K562 (cell line): Measurements from ENCODE around the gene AURKB. TPM values are rescaled to one million over a fixed set of nuclear protein-coding genes. Genes with fewer than 3 reads are reported as not detected.
A peak's percentile ranks its signal among the peaks of the same experiment; 100 is the strongest.

Experiments
- KDM2B ChIP-seq: fragments of 250-450 bp; sonication (Bioruptor Pico); IDR thresholded peaks from 2 replicates; pipeline ENCODE4 v1.8.0; 2021; ENCODE audit warnings: mild to moderate bottlenecking, moderate library complexity
- POLR2G ChIP-seq: fragments of 200-400 bp; formaldehyde crosslinking; IDR thresholded peaks from 2 replicates; pipeline ENCODE4 v1.6.1; 2017; ENCODE audit warnings: low read depth, mild to moderate bottlenecking, antibody characterized with exemption, low read length, moderate library complexity
- SMAD2 ChIP-seq: fragments of 150-350 bp; IDR thresholded peaks from 2 replicates; pipeline ENCODE4 v1.6.1; 2014; ENCODE audit warnings: low read depth, mild to moderate bottlenecking, low read length
- TFE3 ChIP-seq: fragments of 450-650 bp; formaldehyde crosslinking; IDR thresholded peaks from 2 replicates; pipeline ENCODE4 v1.4.0; 2020; ENCODE audit warnings: mild to moderate bottlenecking, mixed read lengths
- ZBTB8A ChIP-seq: fragments of 450-650 bp; IDR thresholded peaks from 2 replicates; pipeline ENCODE4 v1.6.1; 2018; ENCODE audit warnings: mild to moderate bottlenecking, moderate library complexity; ENCODE audit not compliant: partially characterized antibody
- ZFP91 ChIP-seq: sonication (generic); formaldehyde crosslinking; IDR thresholded peaks from 2 replicates; pipeline ENCODE4 v1.8.0; 2022; ENCODE audit warnings: mild to moderate bottlenecking, missing genetic modification reagents
- ZNF696 ChIP-seq: fragments of 250-450 bp; sonication (Bioruptor Pico); conservative IDR thresholded peaks from 2 replicates; pipeline ENCODE4 v1.4.0; 2020; ENCODE audit warnings: mild to moderate bottlenecking, moderate library complexity
- polyA plus RNA-seq, 8 experiments: library from polyadenylated mRNA; depleted of rRNA in 4 of 8; stranded (reverse) in 5 of 8; unstranded in 3 of 8; fragments of >200 nt; fragmentation: Nextera tagmentation in 2 of 8; fragmentation: Illumina TruSeq in 1 of 8; extraction: Ambion mirVana in 2 of 8; extraction: Trizol in 1 of 8; gene quantifications; 2 replicates each; pipeline versions ENCODE4 v1.2.1 to v1.2.3, GENCODE V29; 2011 to 2014; ENCODE audit warnings: inconsistent platforms in 1 of 8, missing spikeins in 1 of 8
- total RNA-seq, 7 experiments: library from RNA; depleted of rRNA in 6 of 7; stranded (reverse); fragments of >200 nt in 6 of 7; fragmentation: Illumina TruSeq in 2 of 7; extraction: Trizol in 2 of 7; gene quantifications; 2 replicates each; pipeline versions ENCODE4 v1.2.1 to v1.2.3, GENCODE V29; 2011 to 2021; ENCODE audit warnings: low replicate concordance in 1 of 7
- TF ChIP-seq, protein P1 (sequence below): fragments of 250-450 bp; sonication (Bioruptor Pico); IDR thresholded peaks from 2 replicates; pipeline ENCODE4 v1.5.0; 2021
- TF ChIP-seq, protein P2 (sequence below): fragments of 450-650 bp; IDR thresholded peaks from 2 replicates; pipeline ENCODE4 v1.6.1; 2016; ENCODE audit warnings: mild to moderate bottlenecking, moderate library complexity

AURKB gene
- total and polyA plus RNA-seq, 9 of the 15 experiments (the other 6 are each of a cell fraction or from before 2014, with no cell fraction given): 27.2 to 114 (median 74.8) TPM

GRCh38 chr17:8189711-8190477 is 20.5 kb downstream of the AURKB start, which contains the start of gene BORCS6 (continued):
- TF ChIP-seq TFE3 (CRISPR knock-in tag): no peak
- no peak for TF ChIP-seq ZNF696 (CRISPR knock-in tag)
- TF ChIP-seq, protein P1, sequence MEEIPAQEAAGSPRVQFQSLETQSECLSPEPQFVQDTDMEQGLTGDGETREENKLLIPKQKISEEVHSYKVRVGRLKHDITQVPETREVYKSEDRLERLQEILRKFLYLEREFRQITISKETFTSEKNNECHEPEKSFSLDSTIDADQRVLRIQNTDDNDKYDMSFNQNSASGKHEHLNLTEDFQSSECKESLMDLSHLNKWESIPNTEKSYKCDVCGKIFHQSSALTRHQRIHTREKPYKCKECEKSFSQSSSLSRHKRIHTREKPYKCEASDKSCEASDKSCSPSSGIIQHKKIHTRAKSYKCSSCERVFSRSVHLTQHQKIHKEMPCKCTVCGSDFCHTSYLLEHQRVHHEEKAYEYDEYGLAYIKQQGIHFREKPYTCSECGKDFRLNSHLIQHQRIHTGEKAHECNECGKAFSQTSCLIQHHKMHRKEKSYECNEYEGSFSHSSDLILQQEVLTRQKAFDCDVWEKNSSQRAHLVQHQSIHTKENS (CRISPR knock-in tag): no peak
- no peak for TF ChIP-seq KDM2B (CRISPR knock-in tag)
- peak; percentile 90 for TF ChIP-seq POLR2G
- TF ChIP-seq, protein P2, sequence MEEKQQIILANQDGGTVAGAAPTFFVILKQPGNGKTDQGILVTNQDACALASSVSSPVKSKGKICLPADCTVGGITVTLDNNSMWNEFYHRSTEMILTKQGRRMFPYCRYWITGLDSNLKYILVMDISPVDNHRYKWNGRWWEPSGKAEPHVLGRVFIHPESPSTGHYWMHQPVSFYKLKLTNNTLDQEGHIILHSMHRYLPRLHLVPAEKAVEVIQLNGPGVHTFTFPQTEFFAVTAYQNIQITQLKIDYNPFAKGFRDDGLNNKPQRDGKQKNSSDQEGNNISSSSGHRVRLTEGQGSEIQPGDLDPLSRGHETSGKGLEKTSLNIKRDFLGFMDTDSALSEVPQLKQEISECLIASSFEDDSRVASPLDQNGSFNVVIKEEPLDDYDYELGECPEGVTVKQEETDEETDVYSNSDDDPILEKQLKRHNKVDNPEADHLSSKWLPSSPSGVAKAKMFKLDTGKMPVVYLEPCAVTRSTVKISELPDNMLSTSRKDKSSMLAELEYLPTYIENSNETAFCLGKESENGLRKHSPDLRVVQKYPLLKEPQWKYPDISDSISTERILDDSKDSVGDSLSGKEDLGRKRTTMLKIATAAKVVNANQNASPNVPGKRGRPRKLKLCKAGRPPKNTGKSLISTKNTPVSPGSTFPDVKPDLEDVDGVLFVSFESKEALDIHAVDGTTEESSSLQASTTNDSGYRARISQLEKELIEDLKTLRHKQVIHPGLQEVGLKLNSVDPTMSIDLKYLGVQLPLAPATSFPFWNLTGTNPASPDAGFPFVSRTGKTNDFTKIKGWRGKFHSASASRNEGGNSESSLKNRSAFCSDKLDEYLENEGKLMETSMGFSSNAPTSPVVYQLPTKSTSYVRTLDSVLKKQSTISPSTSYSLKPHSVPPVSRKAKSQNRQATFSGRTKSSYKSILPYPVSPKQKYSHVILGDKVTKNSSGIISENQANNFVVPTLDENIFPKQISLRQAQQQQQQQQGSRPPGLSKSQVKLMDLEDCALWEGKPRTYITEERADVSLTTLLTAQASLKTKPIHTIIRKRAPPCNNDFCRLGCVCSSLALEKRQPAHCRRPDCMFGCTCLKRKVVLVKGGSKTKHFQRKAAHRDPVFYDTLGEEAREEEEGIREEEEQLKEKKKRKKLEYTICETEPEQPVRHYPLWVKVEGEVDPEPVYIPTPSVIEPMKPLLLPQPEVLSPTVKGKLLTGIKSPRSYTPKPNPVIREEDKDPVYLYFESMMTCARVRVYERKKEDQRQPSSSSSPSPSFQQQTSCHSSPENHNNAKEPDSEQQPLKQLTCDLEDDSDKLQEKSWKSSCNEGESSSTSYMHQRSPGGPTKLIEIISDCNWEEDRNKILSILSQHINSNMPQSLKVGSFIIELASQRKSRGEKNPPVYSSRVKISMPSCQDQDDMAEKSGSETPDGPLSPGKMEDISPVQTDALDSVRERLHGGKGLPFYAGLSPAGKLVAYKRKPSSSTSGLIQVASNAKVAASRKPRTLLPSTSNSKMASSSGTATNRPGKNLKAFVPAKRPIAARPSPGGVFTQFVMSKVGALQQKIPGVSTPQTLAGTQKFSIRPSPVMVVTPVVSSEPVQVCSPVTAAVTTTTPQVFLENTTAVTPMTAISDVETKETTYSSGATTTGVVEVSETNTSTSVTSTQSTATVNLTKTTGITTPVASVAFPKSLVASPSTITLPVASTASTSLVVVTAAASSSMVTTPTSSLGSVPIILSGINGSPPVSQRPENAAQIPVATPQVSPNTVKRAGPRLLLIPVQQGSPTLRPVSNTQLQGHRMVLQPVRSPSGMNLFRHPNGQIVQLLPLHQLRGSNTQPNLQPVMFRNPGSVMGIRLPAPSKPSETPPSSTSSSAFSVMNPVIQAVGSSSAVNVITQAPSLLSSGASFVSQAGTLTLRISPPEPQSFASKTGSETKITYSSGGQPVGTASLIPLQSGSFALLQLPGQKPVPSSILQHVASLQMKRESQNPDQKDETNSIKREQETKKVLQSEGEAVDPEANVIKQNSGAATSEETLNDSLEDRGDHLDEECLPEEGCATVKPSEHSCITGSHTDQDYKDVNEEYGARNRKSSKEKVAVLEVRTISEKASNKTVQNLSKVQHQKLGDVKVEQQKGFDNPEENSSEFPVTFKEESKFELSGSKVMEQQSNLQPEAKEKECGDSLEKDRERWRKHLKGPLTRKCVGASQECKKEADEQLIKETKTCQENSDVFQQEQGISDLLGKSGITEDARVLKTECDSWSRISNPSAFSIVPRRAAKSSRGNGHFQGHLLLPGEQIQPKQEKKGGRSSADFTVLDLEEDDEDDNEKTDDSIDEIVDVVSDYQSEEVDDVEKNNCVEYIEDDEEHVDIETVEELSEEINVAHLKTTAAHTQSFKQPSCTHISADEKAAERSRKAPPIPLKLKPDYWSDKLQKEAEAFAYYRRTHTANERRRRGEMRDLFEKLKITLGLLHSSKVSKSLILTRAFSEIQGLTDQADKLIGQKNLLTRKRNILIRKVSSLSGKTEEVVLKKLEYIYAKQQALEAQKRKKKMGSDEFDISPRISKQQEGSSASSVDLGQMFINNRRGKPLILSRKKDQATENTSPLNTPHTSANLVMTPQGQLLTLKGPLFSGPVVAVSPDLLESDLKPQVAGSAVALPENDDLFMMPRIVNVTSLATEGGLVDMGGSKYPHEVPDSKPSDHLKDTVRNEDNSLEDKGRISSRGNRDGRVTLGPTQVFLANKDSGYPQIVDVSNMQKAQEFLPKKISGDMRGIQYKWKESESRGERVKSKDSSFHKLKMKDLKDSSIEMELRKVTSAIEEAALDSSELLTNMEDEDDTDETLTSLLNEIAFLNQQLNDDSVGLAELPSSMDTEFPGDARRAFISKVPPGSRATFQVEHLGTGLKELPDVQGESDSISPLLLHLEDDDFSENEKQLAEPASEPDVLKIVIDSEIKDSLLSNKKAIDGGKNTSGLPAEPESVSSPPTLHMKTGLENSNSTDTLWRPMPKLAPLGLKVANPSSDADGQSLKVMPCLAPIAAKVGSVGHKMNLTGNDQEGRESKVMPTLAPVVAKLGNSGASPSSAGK: 0 out of 2 replicates have a peak, but pooled peaks have one; percentile 52
- no peak for TF ChIP-seq SMAD2
- TF ChIP-seq ZBTB8A: no peak
- TF ChIP-seq ZFP91 (CRISPR knock-in tag): peak; percentile 97
